Activated effector memory CD4-positive, alpha-beta T cell treated with anti-CD3 and anti-CD28 coated beads, Interleukin-2, amount 50 U/mL, for 16 hours (primary cell): ENCODE results near the gene SUGCT.
"Not testable (repeated sequence)": the region's sequence is repeated elsewhere in the genome, so short reads cannot be mapped to it uniquely, and the experiment has no call there.

Experiments used
- DNase-seq: peaks from one replicate; pipeline ENCODE4 v3.0.0-alpha.2; 2020

Gene SUGCT

DNA sequence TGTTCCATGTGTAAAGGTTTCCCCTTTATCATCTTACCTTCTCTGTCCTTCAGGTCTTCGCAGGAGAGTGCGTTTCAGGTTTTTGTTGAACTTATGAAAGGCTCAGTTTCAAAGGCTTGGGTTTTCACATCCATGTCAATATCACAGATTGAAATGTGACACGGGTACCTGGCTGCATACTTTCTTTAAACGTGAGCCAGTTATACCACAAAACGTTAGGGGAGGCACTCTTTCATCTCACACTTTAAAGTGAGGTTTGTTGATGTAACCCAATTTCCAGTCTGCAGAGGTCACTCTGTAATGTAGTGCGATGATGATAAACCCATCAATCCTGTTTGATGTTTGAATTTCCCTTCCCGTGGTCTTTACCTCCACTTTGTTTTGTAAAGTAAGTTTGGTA lies 506.9 kb downstream of the SUGCT start:
- DNase-seq: no peak

DNA sequence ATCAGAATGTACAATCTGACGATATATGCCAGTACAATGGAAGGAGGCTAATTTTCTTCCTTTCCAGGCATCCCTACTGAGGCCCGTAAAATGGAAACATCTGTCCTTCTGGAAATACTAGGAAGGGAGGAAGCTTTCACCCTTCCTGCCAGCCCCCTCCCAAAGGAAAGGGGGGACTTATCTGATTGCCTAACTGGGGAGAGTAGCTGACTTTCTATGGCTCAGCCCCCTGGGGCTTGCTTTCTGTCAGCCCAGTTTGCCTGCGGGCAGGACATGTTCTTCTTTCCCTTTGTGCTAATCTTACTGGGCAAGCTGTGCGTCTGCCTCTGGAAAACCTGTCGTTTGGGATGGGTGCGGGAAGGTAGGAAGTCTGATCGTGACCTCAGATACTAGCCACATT lies 508.9 kb downstream of the SUGCT start:
- no peak for DNase-seq

DNA sequence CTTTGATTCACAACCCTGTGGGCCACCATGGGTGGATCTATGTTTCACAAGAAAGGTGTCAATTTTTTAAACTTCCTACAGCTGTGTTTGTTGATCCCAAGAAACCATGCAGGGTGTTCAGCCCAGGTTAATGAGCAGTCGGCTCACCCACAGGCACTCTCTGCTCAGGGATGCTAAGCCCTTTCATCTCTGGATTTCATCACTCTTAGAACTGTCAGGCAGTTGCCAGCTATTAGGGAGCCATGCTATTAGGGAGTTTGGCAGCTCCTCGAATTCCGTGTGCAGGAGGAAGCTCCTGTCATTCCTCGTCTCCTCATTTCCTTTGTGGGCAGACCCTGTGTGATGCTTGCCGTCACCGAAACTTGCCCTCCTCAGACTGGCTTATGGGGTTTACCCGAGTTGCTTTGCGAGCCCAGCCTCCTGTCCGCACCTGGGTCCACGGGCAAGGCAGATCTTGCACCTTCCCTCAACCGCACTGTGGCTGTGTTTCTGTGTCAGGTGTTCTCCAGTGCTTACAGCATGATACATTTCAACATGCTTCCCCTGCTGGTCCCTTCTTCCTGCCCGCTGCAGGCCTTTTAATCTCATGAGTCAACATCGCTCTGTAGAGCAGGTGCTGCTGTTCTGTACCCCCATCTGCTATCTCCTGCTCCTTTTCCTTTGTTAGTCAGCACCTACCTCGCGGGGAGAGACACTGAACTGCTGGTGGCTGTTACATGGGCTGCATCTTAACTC lies 509.8 kb downstream of the SUGCT start:
- DNase-seq: no peak

DNA sequence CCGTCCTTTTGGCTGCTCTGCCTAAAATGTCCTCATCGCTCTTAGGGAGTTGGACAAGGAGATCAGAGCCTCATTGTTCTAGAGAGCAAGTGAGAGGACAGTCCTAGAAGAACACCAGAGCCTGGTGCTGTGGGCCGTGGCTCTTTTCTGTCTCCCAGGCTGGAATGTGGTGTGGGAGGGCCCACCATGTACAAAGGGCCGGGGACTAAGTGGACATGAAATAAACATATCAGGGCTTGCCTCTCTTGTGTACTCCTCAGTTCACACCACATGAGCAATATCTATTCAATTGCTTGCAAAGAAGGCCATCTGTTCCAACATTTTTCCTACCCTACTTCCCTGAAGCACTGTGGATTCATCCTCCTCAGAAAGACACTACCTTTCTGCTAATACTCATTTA lies 510.4 kb downstream of the SUGCT start:
- DNase-seq: no peak

DNA sequence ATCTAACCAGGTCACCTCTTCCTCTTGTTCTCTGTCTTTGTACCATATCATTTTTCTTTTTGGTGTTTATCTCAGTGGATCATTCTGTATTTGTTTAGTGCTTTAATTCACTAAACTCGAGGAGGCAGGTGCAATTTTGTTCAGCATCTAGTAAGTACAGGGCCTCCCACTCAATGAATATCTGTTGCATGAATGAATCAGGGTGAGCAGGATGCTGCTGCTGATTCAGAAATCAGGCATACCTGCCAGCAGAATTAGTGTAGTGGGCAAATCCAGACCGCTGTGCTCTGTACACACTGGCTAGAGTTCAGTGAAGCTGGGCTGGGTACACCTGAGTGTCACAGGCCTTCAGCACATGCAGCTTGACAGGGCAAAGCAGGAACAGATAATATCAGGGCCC lies 511.9 kb downstream of the SUGCT start:
- DNase-seq: no peak

DNA sequence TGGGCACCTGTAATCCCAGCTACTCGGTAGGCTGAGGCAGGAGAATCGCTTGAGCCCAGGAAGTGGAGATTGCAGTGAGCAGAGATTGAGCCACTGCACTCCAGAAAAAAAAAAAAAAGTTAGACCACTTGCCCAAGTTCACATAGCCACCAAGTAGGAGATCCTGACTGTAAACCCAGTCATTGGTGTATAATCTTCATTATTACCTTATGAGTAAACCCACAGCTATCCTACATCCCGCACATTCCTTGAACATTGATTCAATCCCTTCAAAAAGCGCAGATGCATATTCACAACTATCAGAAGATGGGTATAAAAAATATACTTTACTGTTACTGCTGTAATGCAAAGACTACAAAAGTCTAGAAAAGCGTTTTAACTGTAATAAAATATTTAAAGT lies 512.9 kb downstream of the SUGCT start:
- DNase-seq: no peak

DNA sequence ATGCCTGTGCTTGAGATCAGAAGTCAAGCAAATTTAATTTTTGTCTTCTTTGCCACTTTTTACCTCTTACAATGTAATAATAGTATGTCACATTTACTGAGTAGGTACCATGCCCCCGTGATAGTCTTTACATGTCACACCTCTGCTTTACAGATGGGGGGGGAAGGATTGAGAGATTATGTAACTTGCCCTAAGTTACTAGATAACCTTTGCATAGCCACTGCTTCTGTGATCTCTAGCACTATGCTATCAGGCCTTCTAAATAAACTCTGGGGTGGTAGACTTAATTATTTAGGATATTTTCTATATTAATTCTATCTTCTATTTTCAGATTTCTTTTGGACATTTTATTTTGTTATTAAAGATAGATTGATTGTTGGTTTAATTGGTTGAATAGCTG lies 514.4 kb downstream of the SUGCT start:
- no peak for DNase-seq

DNA sequence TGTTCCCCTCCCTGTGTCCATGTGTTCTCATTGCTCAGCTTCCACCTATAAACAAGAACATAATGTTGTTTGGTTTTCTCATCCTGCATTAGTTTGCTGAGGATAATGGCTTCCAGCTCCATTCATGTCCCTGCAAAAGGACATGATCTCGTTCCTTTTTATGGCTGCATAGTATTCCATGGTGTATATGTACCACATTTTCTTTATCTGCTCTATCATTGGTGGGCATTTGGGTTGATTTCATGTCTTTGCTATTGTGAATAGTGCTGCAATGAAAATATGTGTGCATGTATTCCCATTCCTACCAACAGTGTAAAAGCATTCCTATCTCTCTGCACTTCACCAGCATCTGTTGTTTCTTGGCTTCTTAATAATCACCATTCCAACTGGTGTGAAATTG lies 516.1 kb downstream of the SUGCT start:
- not testable (repeated sequence) for DNase-seq

DNA sequence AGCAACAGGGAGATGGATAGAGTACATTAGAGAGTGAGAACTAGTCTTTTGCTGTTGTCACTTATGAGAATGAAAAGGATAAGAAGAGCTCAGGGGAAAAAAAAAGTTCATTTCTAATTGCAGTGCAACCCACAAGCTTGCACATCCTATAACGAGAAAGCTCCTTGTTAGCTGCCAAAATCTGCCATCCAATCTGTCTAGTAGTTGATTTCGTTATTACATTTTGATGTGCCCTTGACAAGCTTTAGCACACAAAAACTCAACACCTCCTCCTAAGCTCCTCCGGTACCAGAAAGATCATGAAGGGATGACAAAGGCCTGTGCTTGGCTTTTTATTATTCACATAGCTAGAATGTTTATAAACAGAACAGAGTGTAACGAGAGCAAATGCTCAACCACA lies 519.4 kb downstream of the SUGCT start:
- no peak for DNase-seq

DNA sequence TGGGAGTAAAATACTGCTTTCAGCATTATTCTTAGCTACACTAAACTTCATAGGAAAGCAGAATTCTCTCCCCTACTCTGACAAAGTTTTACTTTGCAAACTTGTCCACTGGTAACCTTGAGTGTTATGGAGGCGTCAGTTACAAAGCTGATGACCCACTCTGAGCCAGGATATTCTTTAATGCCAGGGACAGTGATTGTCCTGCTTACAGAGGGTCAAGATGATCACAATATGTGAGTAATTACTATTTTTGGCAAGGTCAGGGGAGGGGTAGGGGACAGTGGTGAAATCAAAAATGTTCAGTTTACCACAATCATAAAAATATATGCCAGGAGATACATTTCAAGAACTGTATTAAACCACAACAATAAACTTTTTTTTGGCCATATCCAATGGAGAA lies 520.6 kb downstream of the SUGCT start:
- DNase-seq: no peak

DNA sequence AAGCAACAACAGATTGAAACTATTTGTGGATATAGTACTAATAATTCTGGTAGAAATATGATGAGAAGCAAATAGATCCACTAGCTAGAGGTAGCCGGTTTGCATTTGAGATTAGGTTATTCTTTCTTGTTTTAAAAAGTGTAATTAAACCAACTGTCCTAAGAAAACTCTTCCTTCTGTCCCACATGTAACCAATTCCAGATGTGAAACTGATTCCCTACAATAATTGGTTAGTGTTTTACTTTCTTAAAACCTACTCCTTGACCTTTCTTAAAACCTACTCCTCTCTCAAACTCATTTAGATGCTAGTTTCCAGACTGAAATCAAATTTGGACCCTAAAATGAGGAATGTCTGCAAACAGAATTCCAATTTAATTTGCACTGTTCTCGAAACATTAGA lies 521.5 kb downstream of the SUGCT start:
- DNase-seq: no peak

DNA sequence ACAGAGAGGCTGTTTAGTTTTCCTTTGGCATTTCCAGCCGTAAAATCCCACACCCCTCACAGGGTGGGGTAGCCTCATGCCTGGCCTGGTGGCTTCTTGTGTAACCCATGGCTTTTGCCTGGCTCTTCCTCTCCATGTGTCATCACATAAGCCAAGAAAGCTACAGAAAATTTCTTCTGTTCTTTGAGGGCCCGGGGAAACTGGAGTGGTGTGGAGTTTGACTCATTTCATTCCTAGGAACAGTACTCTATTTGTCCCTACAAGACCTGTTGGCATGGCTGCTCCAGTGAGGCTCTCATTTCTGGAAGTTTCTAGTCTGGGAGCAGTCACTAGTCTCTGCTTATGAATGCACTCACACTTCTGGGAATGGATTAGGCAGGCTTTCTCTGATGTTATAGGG lies 523.9 kb downstream of the SUGCT start:
- DNase-seq: no peak

DNA sequence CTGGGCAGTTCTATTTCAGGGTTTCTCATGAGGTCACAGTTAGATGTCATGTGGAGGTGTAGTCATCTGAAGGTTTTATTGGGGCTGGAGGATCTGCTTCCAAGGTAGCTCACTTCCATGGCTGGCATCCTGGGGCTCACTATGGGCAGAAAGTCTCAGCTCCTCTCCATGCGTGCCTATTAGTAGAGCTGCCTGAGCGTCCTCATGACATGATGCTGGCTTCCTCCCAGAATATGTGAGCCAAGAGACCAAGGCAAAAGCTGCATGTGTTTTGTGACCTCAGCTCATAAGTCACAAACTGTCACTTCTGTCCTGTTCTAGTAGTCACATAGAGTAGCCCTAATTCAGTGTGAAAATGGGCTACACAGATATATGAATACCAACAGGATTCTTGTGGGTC lies 524.4 kb downstream of the SUGCT start:
- no peak for DNase-seq

DNA sequence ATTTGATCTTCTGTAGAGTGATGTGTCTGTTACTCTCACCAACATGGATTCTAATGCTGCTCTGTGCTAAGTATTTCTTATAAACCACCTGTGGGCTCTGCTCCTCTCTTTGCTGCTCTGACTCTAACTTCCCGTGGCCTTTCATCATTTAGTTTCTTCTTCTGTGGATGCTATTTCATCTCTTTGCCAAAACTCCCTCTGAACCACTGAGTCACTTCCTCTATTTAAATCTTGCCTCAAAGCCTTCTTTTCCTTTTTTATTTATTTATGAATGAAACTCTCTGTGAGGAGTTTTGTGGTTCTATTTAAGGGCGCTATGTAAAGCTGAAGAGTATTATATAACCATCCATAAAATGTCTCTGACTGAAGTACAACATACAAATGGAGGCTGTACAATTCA lies 538.5 kb downstream of the SUGCT start:
- DNase-seq: no peak

DNA sequence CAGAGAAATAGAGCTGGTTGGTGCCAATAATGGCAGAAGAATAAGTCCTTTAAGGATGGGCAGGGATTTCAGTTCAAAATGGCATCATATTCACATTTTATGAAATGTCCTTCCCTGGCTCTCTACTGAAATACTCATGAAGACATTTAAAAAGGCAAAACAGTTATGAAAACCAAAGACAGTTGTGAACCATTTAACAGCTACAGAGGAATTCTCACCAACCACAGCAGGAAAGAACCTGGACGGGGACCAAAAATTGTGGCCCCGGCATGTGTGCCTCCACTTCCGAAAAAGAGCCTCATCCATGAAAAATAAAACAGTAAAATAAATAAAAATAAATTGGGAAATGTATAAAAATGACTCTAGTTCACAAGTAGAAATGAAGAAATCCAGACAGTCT lies 539.5 kb downstream of the SUGCT start:
- DNase-seq: no peak

DNA sequence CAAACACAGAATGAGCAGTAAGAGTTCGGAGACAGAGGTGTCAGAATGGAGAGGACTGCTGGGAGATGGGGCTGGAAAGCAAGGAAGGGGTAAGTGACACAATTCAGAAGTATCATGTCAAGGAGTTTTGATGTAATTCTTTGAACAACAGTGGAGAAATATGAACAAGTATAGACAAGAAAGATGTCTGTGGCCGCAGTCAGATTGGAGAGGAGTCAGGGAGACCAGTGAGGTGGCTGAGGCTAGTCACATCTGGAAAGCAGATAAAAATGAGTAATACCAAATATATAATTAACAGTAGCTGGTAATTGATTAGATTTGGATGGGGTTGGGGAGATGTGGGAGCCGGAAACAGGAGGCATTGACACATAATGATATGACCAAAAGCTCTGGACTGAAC lies 540.9 kb downstream of the SUGCT start:
- DNase-seq: no peak

DNA sequence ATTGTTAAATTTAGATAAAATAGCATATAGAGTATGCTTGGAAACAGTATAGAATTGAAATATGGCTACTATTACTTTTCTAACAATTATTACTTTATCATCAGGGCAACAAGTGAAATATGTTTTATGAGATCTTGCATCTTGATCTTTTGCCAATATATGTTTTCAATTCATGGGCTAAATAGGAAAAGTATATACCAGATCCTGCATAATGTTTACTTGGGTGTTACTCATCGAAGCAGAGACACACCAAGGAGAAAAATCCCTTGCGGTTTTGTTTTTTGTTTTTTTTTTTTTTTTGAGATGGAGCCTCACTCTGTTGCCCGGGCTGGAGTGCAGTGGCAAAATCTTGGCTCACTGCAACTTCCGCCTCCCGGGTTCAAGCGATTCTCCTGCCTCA lies 541.4 kb downstream of the SUGCT start:
- no peak for DNase-seq

DNA sequence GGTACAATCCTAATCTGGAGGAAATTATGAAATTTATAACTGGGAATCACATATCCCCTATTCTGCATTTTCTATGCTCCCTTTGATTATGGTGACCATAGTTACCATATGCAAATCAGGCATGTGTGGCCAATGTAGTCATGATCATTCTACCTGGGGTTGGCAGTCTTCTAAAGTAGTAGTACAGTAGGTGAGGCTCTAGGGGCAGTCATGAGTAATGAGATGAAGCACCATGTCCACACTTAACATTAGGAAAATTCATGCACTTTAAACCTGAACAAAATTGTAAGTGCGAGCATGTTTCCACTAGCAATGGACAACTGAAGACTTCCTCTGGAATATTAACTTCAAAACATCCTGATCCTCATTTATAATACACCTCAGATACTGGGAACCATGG lies 545.9 kb downstream of the SUGCT start:
- DNase-seq: no peak

DNA sequence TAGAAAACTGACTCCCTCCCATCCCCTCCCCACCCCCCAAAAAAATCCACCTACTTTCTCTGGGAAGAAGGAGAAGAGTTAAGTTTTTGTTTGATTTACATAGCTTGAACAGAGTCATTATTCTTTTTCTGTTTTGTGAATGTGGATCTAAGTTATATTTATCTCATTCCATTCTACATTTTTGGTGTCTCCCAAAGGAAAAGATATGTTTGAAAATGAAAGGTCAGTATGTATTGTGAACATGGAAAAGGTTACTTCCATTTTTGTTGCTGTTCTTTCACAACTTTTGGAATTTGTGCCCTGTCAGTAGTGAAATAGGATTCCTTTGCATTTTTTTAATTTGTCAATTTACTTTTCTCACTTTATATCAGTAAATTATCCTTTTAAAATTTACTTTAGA lies 547.9 kb downstream of the SUGCT start:
- DNase-seq: no peak

DNA sequence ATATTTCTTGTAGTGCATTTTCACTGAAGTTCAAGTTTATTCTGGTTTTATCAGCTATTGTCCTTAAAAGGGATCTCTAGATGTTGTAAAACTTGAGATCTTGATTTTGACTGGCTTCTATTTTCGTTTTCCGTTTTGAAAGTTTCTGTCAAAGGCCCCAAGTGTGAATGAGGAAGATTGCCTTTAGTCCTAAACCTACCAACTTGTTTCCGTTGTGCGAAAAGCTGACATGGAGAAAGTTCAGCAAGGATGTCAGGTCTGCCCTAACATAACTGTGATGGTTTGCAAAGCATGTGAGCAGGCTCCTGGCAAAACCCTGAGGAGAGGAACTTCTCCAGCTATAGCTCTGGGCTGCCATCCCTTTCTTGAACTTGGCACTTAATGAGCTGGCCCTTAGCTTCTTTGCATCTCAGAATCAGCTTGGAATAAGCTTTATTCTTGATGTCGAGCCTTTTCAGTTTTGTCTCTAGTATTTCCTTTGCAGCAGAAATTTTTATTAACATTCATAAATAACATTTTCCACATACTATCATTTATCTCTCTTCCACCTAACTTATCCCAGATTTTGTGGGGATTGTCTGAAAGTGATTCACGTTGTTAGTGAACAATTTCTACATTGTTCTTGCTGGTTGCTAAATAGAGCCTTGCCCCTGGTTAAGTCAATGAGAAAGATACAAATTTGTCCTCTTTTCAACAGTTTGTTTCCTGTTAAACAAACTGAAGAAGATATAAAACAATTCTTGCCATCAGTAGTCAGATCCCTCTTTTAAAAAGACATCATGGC lies 559.4 kb downstream of the SUGCT start:
- no peak for DNase-seq

DNA sequence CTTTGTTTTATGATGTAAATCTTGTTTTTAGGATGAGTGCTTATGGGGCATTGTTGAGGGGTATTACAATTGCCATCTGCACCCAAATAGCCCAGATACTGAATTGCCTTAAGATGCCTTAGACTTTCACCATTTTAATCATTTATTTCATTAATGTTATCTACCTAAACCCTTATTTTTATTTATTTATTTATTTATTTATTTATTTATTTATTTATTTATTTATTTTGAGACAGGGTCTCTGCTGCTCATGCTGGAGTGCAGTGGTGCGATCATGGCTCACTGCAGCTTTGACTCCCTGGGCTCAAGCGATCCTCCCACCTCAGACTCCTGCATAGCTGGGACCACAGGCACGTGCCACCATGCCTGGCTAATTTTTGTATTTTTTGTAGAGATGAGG lies 560.2 kb downstream of the SUGCT start:
- no peak for DNase-seq

DNA sequence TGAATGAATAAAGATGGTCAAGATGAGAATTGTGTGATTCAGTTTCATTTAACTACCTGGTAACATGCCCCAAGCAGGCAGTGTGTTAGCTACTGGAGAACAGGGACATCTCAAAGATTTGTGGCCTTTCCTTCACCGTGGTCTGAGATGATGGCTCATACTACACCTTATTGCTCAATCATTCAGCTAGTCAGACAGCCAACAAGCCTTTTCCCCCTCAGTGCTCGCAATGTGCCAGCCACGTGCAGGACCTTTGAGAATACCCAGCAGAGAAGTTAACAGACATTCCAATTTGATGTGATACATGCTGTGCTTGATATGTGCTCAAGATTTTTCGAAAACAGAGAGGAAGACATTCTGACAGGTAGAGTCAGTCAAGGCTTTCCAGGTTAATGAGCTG lies 562.8 kb downstream of the SUGCT start:
- DNase-seq: no peak

DNA sequence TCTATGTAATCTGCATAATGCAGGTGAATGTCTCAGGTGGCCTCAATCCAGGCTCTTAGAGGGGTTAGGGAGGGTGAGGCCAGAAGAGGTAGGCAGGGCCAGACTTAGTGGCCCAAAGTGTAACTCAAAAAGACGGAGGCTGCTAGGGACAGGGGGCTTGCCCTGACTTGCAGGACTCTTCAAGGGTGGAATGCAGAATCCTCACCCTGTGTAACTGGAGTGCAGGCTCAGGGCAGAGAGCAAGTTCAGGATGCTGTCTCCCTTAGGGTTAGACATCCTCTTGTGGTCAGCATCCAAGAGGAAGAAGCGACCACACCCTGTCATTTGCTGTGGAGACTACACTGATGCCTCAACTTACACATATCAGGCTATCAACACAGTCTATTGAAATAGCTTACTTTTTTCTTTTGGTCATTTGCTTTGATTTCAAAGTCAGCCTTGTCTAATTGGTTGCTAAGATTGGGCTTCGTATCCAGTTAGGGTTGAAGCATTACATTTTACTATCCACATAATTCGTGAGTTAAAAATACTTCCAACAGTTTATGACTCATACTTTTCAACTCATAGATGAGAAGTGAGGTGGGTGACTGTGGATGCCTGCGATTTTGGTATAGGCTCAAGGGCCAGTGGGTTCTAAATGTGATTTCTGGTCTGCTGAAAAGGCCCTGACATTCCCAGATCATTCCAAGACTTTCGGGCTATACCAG lies 563.6 kb downstream of the SUGCT start:
- DNase-seq: no peak

DNA sequence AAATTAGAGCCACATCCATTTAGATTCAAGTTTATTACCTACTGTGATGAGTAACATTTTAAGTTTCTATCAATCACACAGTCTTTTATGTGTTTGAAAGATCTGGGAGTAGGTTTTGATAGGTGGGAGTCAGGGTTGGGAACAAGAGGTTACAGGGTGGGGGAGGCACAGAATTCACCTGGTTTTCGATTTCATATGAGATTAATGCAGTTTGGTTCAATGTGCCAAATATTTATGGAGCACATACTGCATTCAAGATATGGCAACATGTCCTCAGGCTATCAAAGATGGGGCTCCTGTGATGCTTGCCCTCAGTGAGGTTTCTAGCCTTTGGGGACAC lies 564.1 kb downstream of the SUGCT start:
- DNase-seq: no peak
